Mucosa of descending colon (tissue), 3 donors: ENCODE data around the gene DMGDH. TPM values are rescaled to one million over a fixed set of nuclear protein-coding genes. Genes with fewer than 3 reads are reported as not detected.
A peak's percentile ranks its signal among the peaks of the same experiment; 100 is the strongest.

ENCODE experiments used
- ATAC-seq: fragments of 200-7000 bp; cut with Tn5 transposase; one replicate; pipeline ENCODE4 v1.9.1; 2020; ENCODE audit warnings: mild to moderate bottlenecking, moderate library complexity
- DNase-seq, 3 donors: peaks; one replicate each; pipeline ENCODE4 v3.0.0-alpha.2; 2020
- H3K36me3 ChIP-seq: fragments of 200-600 bp; one replicate; pipeline ENCODE4 v1.8.0; 2021; ENCODE audit warnings: low read depth, mild to moderate bottlenecking
- H3K4me1 ChIP-seq: fragments of 200-600 bp; one replicate; pipeline ENCODE4 v1.8.0; 2021; ENCODE audit warnings: low read depth, mild to moderate bottlenecking
- H3K4me3 ChIP-seq: fragments of 200-600 bp; one replicate; pipeline ENCODE4 v1.8.0; 2021; ENCODE audit warnings: mild to moderate bottlenecking
- H3K9me3 ChIP-seq: fragments of 200-600 bp; one replicate; pipeline ENCODE4 v1.8.0; 2021; ENCODE audit warnings: mild to moderate bottlenecking
- intact Hi-C, 2 donors: fragments of 100-400 bp; cut with DNase I in 1 of 2; cut with micrococcal nuclease in 1 of 2; formaldehyde crosslinking; loops; one replicate each; pipeline versions ENCODE4 v1.11.0 to v1.11.1; 2022; cut with DNase I, micrococcal nuclease
- total RNA-seq, 3 donors: library from RNA; stranded (reverse); fragmentation: NEBNext Ultra II Directional in 2 of 3; extraction: Animal tissue kit (Norgen Biotek cat#: 25700) in 2 of 3; gene quantifications; one replicate each; pipeline versions ENCODE4 v1.2.1 to v1.2.4, GENCODE V29; 2021 to 2023
- TF ChIP-seq, protein P1 (sequence below): fragments of 200-600 bp; IDR thresholded peaks from one replicate; pipeline ENCODE4 v1.8.0; 2022; ENCODE audit warnings: antibody characterized with exemption, mild to moderate bottlenecking
- donor health status: DM: no; HTN: no; CAD: no; lungs with moderate emphysema.
- donor health status: DM: no; HTN: no; CAD: no.
- donor health status: DM: no; HTN: yes; CAD: no.

Gene DMGDH
- total RNA-seq, 3 donors from 2014 or later, result 1.2 to 3.6 (median 1.8) TPM

- Histone ChIP-seq H3K36me3 (no peaks in the 10 kb centered on the region), H3K4me1 (no peaks in the 10 kb centered on the region), H3K4me3 (no peak overlapping the region), H3K9me3 (no peaks in the 10 kb centered on the region)
- ATAC-seq (no peak), DNase-seq (no peak)
- TF ChIP-seq, protein P1, sequence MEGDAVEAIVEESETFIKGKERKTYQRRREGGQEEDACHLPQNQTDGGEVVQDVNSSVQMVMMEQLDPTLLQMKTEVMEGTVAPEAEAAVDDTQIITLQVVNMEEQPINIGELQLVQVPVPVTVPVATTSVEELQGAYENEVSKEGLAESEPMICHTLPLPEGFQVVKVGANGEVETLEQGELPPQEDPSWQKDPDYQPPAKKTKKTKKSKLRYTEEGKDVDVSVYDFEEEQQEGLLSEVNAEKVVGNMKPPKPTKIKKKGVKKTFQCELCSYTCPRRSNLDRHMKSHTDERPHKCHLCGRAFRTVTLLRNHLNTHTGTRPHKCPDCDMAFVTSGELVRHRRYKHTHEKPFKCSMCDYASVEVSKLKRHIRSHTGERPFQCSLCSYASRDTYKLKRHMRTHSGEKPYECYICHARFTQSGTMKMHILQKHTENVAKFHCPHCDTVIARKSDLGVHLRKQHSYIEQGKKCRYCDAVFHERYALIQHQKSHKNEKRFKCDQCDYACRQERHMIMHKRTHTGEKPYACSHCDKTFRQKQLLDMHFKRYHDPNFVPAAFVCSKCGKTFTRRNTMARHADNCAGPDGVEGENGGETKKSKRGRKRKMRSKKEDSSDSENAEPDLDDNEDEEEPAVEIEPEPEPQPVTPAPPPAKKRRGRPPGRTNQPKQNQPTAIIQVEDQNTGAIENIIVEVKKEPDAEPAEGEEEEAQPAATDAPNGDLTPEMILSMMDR, result no peak
- intact Hi-C loops, result no loop called here
Measured at GRCh38 chr5:79032782-79033181, 36.7 kb downstream of the DMGDH start.

DNA sequence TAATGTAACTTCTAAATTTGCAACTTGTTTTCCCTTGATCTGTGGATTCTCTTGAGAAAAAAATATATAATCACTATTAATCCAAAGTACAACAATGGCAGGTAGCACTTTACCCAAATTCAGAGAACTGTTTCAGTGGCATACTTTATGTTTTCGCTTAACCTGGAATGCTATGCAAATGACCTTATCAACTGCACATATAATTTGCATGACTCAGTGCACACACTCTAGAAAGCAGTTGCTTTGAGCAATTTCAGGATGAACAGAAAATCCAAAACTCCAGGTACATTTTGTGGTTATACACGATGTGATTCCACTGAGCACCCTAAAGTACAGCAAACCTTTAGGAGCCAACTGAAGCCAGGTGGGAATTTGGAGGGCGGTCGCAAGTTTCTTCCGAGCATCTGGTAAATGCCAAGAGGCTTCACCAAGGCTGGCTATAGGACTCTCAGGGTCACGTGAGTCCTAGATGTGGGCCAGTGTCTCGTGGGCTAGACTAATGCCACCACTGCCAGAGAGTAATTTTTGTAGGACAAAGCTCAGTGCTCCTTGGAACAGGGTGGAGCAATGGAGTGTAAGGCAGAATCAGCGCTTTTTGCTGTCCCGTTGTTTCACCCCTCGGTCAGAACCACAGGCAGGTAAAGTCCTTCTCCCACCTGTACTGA is 37.3 kb downstream of the DMGDH start:
- DNase-seq (no peak), ATAC-seq (no peak)
- intact Hi-C loops, result no loop called here
- Histone ChIP-seq H3K4me1 (no peaks in the 10 kb centered on the region), H3K9me3 (no peaks in the 10 kb centered on the region), H3K4me3 (no peak overlapping the region), H3K36me3 (no peaks in the 10 kb centered on the region)
- TF ChIP-seq, protein P1, result no peak

GRCh38 chr5:79031485-79031867 is 38.0 kb downstream of the DMGDH start:
- TF ChIP-seq, protein P1, result no peak
- Histone ChIP-seq H3K36me3 (no peaks in the 10 kb centered on the region), H3K9me3 (no peaks in the 10 kb centered on the region), H3K4me3 (no peak overlapping the region), H3K4me1 (no peaks in the 10 kb centered on the region)
- ATAC-seq, result no peak
- DNase-seq, result no peak
- intact Hi-C loops, result no loop called here

GRCh38 chr5:79030663-79031484 is 38.6 kb downstream of the DMGDH start:
- ATAC-seq, result no peak
- TF ChIP-seq, protein P1, result no peak
- Histone ChIP-seq H3K36me3 (no peaks in the 10 kb centered on the region), H3K4me3 (no peak overlapping the region), H3K4me1 (no peaks in the 10 kb centered on the region), H3K9me3 (no peaks in the 10 kb centered on the region)
- no peak for DNase-seq
- intact Hi-C loops, result no loop called here

- intact Hi-C loops, result loop anchor here (2.0 to 10.0 kb wide), 3 partner anchors 108 to 440 kb away; no protein-coding TSS in a partner anchor
Measured at GRCh38 chr5:79025054-79025472, 44.4 kb downstream of the DMGDH start.

More at GRCh38 chr5:79025054-79025472, 44.4 kb downstream of the DMGDH start:
- DNase-seq (peak in 2 of 3 donors; percentile 55 to 69), ATAC-seq (peak; percentile 78)
- TF ChIP-seq, protein P1, result peak; percentile 84
- H3K4me1 ChIP-seq, result peaks cover 4% of the 10 kb centered on the region
- H3K4me3 ChIP-seq, result no peak overlapping the region
- H3K36me3 ChIP-seq, result no peaks in the 10 kb centered on the region
- no peaks in the 10 kb centered on the region for H3K9me3 ChIP-seq
